Measurements from ENCODE around the gene PRR33.

The PRR33 gene

GRCh38 chr11:1839924-1840779 is 51.5 kb downstream of the PRR33 start:
- peak in 11 of 58 donors; percentile 20 to 44 (median 33) for DNase-seq

- no peak for DNase-seq
These were observed 52.3 kb downstream of the PRR33 start for GRCh38 chr11:1839204-1839923.

- no peak for DNase-seq
These were observed 53.1 kb downstream of the PRR33 start, which contains the start of gene TNNI2 for GRCh38 chr11:1838426-1839144. TNNI2 (plus strand) TSS chr11:1838981; CDS start chr11:1839697, 716 bp downstream.

Data from anterior cingulate cortex (tissue), 58 donors.